B cell (primary cell): ENCODE results near the gene EXOC4. TPM values are rescaled to one million over a fixed set of nuclear protein-coding genes. Genes with fewer than 3 reads are reported as not detected.

Experiments
- ATAC-seq: fragments of 200-7000 bp; cut with Tn5 transposase; one replicate; pipeline ENCODE4 v1.10.0; 2021; ENCODE audit warnings: low read depth, mild to moderate bottlenecking, moderate number of reproducible peaks, moderate library complexity
- CTCF ChIA-PET: fragments of 350-600 bp; sonication (Branson Sonifier 250); formaldehyde crosslinking; loops from one replicate; lab custom pipeline; 2021; ENCODE audit warnings: antibody characterized with exemption, inconsistent platforms; lab: Charles Lee
- POLR2A ChIA-PET: fragments of 350-600 bp; sonication (Branson Sonifier 250); formaldehyde crosslinking; loops from one replicate; lab custom pipeline; 2021; ENCODE audit warnings: antibody characterized with exemption; lab: Charles Lee
- DNase-seq: peaks from one replicate; pipeline ENCODE4 v3.0.0; 2013
- H2AFZ ChIP-seq: 2 replicates; pipeline ENCODE4 v1.6.1; 2012; ENCODE audit warnings: mild to moderate bottlenecking, low read depth, low read length; ENCODE audit not compliant: insufficient read depth, poor library complexity, severe bottlenecking
- H3K27ac ChIP-seq, 2 donors: 1 replicate in 1 of 2; 2 replicates in 1 of 2; pipeline ENCODE4 v1.5.1; 2012 to 2013; ENCODE audit warnings: low read length in 2 of 2, mild to moderate bottlenecking in 2 of 2, moderate library complexity in 1 of 2
- H3K27me3 ChIP-seq, 4 experiments: fragments of 200-600 bp in 1 of 4; sonication (generic) in 1 of 4; replicated peaks in 1 of 4; 1 replicate in 2 of 4; 2 replicates in 2 of 4; pipeline versions ENCODE4 v1.6.1 to v1.7.0; 2013 to 2016; ENCODE audit warnings: low read length in 3 of 4, mild to moderate bottlenecking in 2 of 4, mixed read lengths in 1 of 4, moderate library complexity in 1 of 4; ENCODE audit not compliant: insufficient read depth in 4 of 4, control insufficient read depth in 3 of 4; ENCODE audit errors: control extremely low read depth in 1 of 4
- H3K36me3 ChIP-seq, 2 experiments: replicated peaks in 1 of 2; 1 replicate in 1 of 2; 2 replicates in 1 of 2; pipeline versions ENCODE4 v1.6.1 to v1.7.1; 2013; ENCODE audit warnings: low read length in 1 of 2; ENCODE audit not compliant: insufficient read depth in 2 of 2, control insufficient read depth in 1 of 2; ENCODE audit errors: control extremely low read depth in 1 of 2, extremely low read depth in 1 of 2
- H3K4me1 ChIP-seq, 2 donors: fragments of 200-600 bp in 1 of 2; sonication (generic) in 1 of 2; 1 replicate in 1 of 2; 2 replicates in 1 of 2; pipeline versions ENCODE4 v1.5.1 to v1.6.1; 2013 to 2017; ENCODE audit warnings: low read length in 2 of 2; ENCODE audit not compliant: control insufficient read depth in 2 of 2, insufficient read depth in 2 of 2
- H3K4me2 ChIP-seq: replicated peaks from 2 replicates; pipeline ENCODE3; 2012; ENCODE audit warnings: mild to moderate bottlenecking, low read depth, low read length; ENCODE audit not compliant: poor library complexity, severe bottlenecking
- H3K4me3 ChIP-seq, 5 experiments: fragments of 200-600 bp in 1 of 5; sonication (generic) in 1 of 5; 1 replicate in 3 of 5; 2 replicates in 2 of 5; pipeline versions ENCODE4 v1.5.1 to v1.7.0; 2011 to 2016; ENCODE audit warnings: low read length in 4 of 5, mild to moderate bottlenecking in 4 of 5, low read depth in 2 of 5, control low read depth in 1 of 5, moderate library complexity in 1 of 5; ENCODE audit not compliant: insufficient read depth in 1 of 5; ENCODE audit errors: control extremely low read depth in 1 of 5, extremely low read depth in 1 of 5
- H3K79me2 ChIP-seq: fragments of 200-600 bp; sonication (generic); one replicate; pipeline ENCODE4 v1.6.0; 2016; ENCODE audit warnings: low read length; ENCODE audit not compliant: control insufficient read depth, insufficient read depth
- H3K9ac ChIP-seq: fragments of 200-600 bp; sonication (generic); 2 replicates; pipeline ENCODE4 v1.6.1; 2017; ENCODE audit warnings: mild to moderate bottlenecking, low read length, moderate library complexity
- H3K9me3 ChIP-seq, 3 donors: one replicate each; pipeline versions ENCODE4 v1.6.1 to v1.7.1; 2013; ENCODE audit warnings: low read length in 2 of 3; ENCODE audit not compliant: control insufficient read depth in 2 of 3, insufficient read depth in 1 of 3; ENCODE audit errors: control extremely low read depth in 1 of 3
- H4K20me1 ChIP-seq: 2 replicates; pipeline ENCODE4 v1.6.0; 2012; ENCODE audit warnings: mild to moderate bottlenecking, low read length; ENCODE audit not compliant: insufficient read depth, control insufficient read depth, poor library complexity, severe bottlenecking
- H3K27ac Mint-ChIP-seq: one replicate; pipeline ENCODE4 v1.8.0; 2021; ENCODE audit warnings: mixed read lengths
- H3K27me3 Mint-ChIP-seq: one replicate; pipeline ENCODE4 v1.8.0; 2021; ENCODE audit warnings: mixed read lengths
- H3K4me1 Mint-ChIP-seq: one replicate; pipeline ENCODE4 v1.8.0; 2021; ENCODE audit warnings: mixed read lengths
- H3K4me3 Mint-ChIP-seq: one replicate; pipeline ENCODE4 v1.8.0; 2021; ENCODE audit warnings: mixed read lengths
- H3K9me3 Mint-ChIP-seq: one replicate; pipeline ENCODE4 v1.8.0; 2022; ENCODE audit warnings: mixed read lengths; ENCODE audit not compliant: insufficient read depth
- CTCF ChIP-seq: fragments of 200-600 bp; IDR thresholded peaks from one replicate; pipeline ENCODE4 v1.8.0; 2022; ENCODE audit warnings: antibody characterized with exemption, mild to moderate bottlenecking
- EZH2 ChIP-seq: IDR thresholded peaks from 2 replicates; pipeline ENCODE4 v1.6.1; 2012; ENCODE audit warnings: borderline replicate concordance, low read depth, mild to moderate bottlenecking, moderate library complexity, low read length; ENCODE audit not compliant: insufficient read depth, poor library complexity, severe bottlenecking
- WGBS: methylation state at CpG from one replicate; pipeline ENCODE4 v1.1.5; 2013; ENCODE audit warnings: missing lambda C conversion rate; ENCODE audit not compliant: insufficient coverage; 5-methylcytosine and 5-hydroxymethylcytosine counted together
- intact Hi-C: fragments of 100-400 bp; cut with micrococcal nuclease; formaldehyde crosslinking; loops from one replicate; pipeline ENCODE4 v1.10.0; 2022
- polyA plus RNA-seq: library from polyadenylated mRNA; depleted of rRNA; stranded (reverse); fragments of >200 nt; gene quantifications from 2 replicates; pipeline ENCODE4 v1.2.3, GENCODE V29; 2012
- total RNA-seq, 2 donors: library from RNA; stranded (reverse); fragments of 120-200 nt in 1 of 2; gene quantifications; 1 replicate in 1 of 2; 2 replicates in 1 of 2; pipeline versions ENCODE4 v1.2.3 to v1.2.4, GENCODE V29; 2013 to 2022

Gene EXOC4
- total and polyA plus RNA-seq, 2 donors (not counting 1 experiment from before 2014, with no cell fraction given), result 16.7 to 135 TPM

- H2AFZ ChIP-seq, result no peak overlapping the region
- H3K4me2 ChIP-seq, result no peak overlapping the region
- no peaks in the 10 kb centered on the region for H4K20me1 ChIP-seq
- H3K9me3 Mint-ChIP-seq, result no peaks in the 10 kb centered on the region
- H3K9ac ChIP-seq, result no peak overlapping the region
- H3K36me3 ChIP-seq, result no peaks in the 10 kb centered on the region
- no peak overlapping the region for H3K27ac ChIP-seq
- TF ChIP-seq EZH2 (no peak), CTCF (no peak)
- DNase-seq (no peak), ATAC-seq (no peak)
- H3K4me3 ChIP-seq, result no peak overlapping the region
- no peaks in the 10 kb centered on the region for H3K27me3 ChIP-seq
- no peaks in the 10 kb centered on the region for H3K9me3 ChIP-seq
- no peaks in the 10 kb centered on the region for H3K4me1 Mint-ChIP-seq
- 100% methylated on average over 1 of the region's 2 CpGs for WGBS
- no peak overlapping the region for H3K4me3 Mint-ChIP-seq
- H3K27ac Mint-ChIP-seq, result no peak overlapping the region
- POLR2A ChIA-PET, result no interaction called here
- no peaks in the 10 kb centered on the region for H3K79me2 ChIP-seq
- intact Hi-C loops, result no loop called here
- no peaks in the 10 kb centered on the region for H3K27me3 Mint-ChIP-seq
- H3K4me1 ChIP-seq, result no peaks in the 10 kb centered on the region
- CTCF ChIA-PET, result no interaction called here
Observed at GRCh38 chr7:133886797-133887196, 633.9 kb downstream of the EXOC4 start.

- H3K4me1 ChIP-seq, result no peaks in the 10 kb centered on the region
- no peak for ATAC-seq
- ChIA-PET POLR2A (no interaction called here), CTCF (no interaction called here)
- no peaks in the 10 kb centered on the region for H3K27me3 ChIP-seq
- no peak overlapping the region for H3K4me3 Mint-ChIP-seq
- H3K9me3 Mint-ChIP-seq, result no peaks in the 10 kb centered on the region
- no peaks in the 10 kb centered on the region for H3K4me1 Mint-ChIP-seq
- intact Hi-C loops, result no loop called here
- no peak overlapping the region for H3K27ac Mint-ChIP-seq
- H3K4me3 ChIP-seq, result no peak overlapping the region
- H4K20me1 ChIP-seq, result no peaks in the 10 kb centered on the region
- H3K36me3 ChIP-seq, result no peaks in the 10 kb centered on the region
- no peak overlapping the region for H3K27ac ChIP-seq
- no peaks in the 10 kb centered on the region for H3K9me3 ChIP-seq
- H3K9ac ChIP-seq, result no peak overlapping the region
- no peak for TF ChIP-seq CTCF
- TF ChIP-seq EZH2, result no peak
- no peaks in the 10 kb centered on the region for H3K27me3 Mint-ChIP-seq
- no CpG with 5 or more reads among the region's 2 CpGs for WGBS
- no peaks in the 10 kb centered on the region for H3K79me2 ChIP-seq
- H2AFZ ChIP-seq, result no peak overlapping the region
- no peak for DNase-seq
- no peak overlapping the region for H3K4me2 ChIP-seq
Observed at GRCh38 chr7:133887459-133887858, 634.6 kb downstream of the EXOC4 start.
